Right cardiac atrium (tissue), 5 donors: Measurements from ENCODE around the gene CNTFR. TPM values are rescaled to one million over a fixed set of nuclear protein-coding genes. Genes with fewer than 3 reads are reported as not detected.
A peak's percentile ranks its signal among the peaks of the same experiment; 100 is the strongest.

Source experiments
- ATAC-seq, 2 donors: fragments of 200-7000 bp; cut with Tn5 transposase; one replicate each; pipeline versions ENCODE4 v1.8.0 to v1.9.1; 2020; ENCODE audit warnings: moderate library complexity in 2 of 2, mild to moderate bottlenecking in 1 of 2
- DNase-seq, 3 donors: peaks; one replicate each; pipeline ENCODE4 v3.0.0-alpha.2; 2020
- H3K27ac ChIP-seq: one replicate; pipeline ENCODE4 v1.5.1; 2013; ENCODE audit warnings: mild to moderate bottlenecking, low read length, control low read depth, moderate library complexity
- H3K27me3 ChIP-seq: one replicate; pipeline ENCODE4 v1.6.1; 2013; ENCODE audit not compliant: control insufficient read depth, insufficient read depth
- H3K4me1 ChIP-seq: one replicate; pipeline ENCODE4 v1.6.1; 2013; ENCODE audit warnings: low read length; ENCODE audit not compliant: control insufficient read depth, insufficient read depth
- H3K4me3 ChIP-seq: one replicate; pipeline ENCODE4 v1.5.1; 2013; ENCODE audit warnings: low read length, control low read depth
- H3K9me3 ChIP-seq: one replicate; pipeline ENCODE4 v1.6.1; 2013; ENCODE audit warnings: low read length; ENCODE audit not compliant: control insufficient read depth
- WGBS: extraction: QIAGEN DNeasy Blood & Tissue Kit; methylation state at CpG from one replicate; pipeline ENCODE4 v1.1.7; 2013; 5-methylcytosine and 5-hydroxymethylcytosine counted together
- intact Hi-C, 4 donors: fragments of 100-400 bp; cut with DNase I; formaldehyde crosslinking; loops; one replicate each; pipeline versions ENCODE4 v1.11.0 to v1.14.0; 2022 to 2023
- polyA plus RNA-seq: library from polyadenylated mRNA; stranded (reverse); fragments of 200-250 nt; gene quantifications from one replicate; pipeline ENCODE4 v1.2.3, GENCODE V29; 2013
- total RNA-seq, 4 donors: library from RNA; stranded (reverse); fragmentation: NEBNext Ultra II Directional; extraction: Animal tissue kit (Norgen Biotek cat#: 25700); gene quantifications; one replicate each; pipeline ENCODE4 v1.2.1, GENCODE V29; 2021
- donor health status: healthy with polysubstance abuse.
- donor health status: DM: no; HTN: yes; CAD: no.
- donor health status: DM: no; HTN: no; CAD: no.
- donor health status: DM: no; HTN: yes; CAD: no; lungs with severe emphysema.
- donor health status: DM: yes; HTN: yes; CAD: no.

CNTFR gene
- total and polyA plus RNA-seq, 5 donors = 14.9 to 66.4 (median 51.5) TPM

GRCh38 chr9:34633166-34633565 is 43.6 kb upstream of the CNTFR start:
- 44% methylated on average over 5 of the region's 5 CpGs for WGBS
- intact Hi-C loops = loop anchor here in 1 of 4 donors (10.0 kb wide), 1 partner anchor 72 kb away; no protein-coding TSS in a partner anchor

GRCh38 chr9:34630402-34631154 is 41.1 kb upstream of the CNTFR start:
- no peak overlapping the region for H3K27ac ChIP-seq
- no peak for ATAC-seq
- H3K9me3 ChIP-seq = no peaks in the 10 kb centered on the region
- WGBS = 38% methylated on average over 5 of the region's 5 CpGs
- no peak for DNase-seq
- H3K4me3 ChIP-seq = no peak overlapping the region
- H3K4me1 ChIP-seq = no peaks in the 10 kb centered on the region
- intact Hi-C loops = loop anchor here in 1 of 4 donors (10.0 kb wide), 1 partner anchor 74 kb away; no protein-coding TSS in a partner anchor
- H3K27me3 ChIP-seq = no peaks in the 10 kb centered on the region

More at GRCh38 chr9:34633166-34633565, 43.6 kb upstream of the CNTFR start:
- no peaks in the 10 kb centered on the region for H3K27me3 ChIP-seq
- ATAC-seq (no peak), DNase-seq (no peak)
- no peaks in the 10 kb centered on the region for H3K4me1 ChIP-seq
- H3K9me3 ChIP-seq = no peaks in the 10 kb centered on the region
- H3K27ac ChIP-seq = no peak overlapping the region
- no peak overlapping the region for H3K4me3 ChIP-seq

GRCh38 chr9:34629491-34629808 is 39.9 kb upstream of the CNTFR start:
- intact Hi-C loops = no loop called here
- WGBS = 29% methylated on average over 5 of the region's 5 CpGs
- ATAC-seq (no peak), DNase-seq (no peak)
- Histone ChIP-seq H3K4me3 (no peak overlapping the region), H3K9me3 (no peaks in the 10 kb centered on the region), H3K27me3 (no peaks in the 10 kb centered on the region), H3K27ac (no peak overlapping the region), H3K4me1 (no peaks in the 10 kb centered on the region)

- ATAC-seq = peak; percentile 52 to 63
- WGBS = under 1% methylated on average over 68 of the region's 69 CpGs
Observed at GRCh38 chr9:34628656-34629490, 39.3 kb upstream of the CNTFR start, which contains the start of gene ARID3C. Gene ARID3C (minus strand): TSS chr9:34629066. CDS start chr9:34628014, 1,052 bp downstream.

GRCh38 chr9:34627716-34628655 is 38.5 kb upstream of the CNTFR start:
- no peak for DNase-seq
- ATAC-seq = no peak
- intact Hi-C loops = no loop called here

More at GRCh38 chr9:34628656-34629490, 39.3 kb upstream of the CNTFR start, which contains the start of gene ARID3C:
- DNase-seq = peak in 2 of 3 donors; percentile 69
- Histone ChIP-seq H3K9me3 (no peaks in the 10 kb centered on the region), H3K27me3 (no peaks in the 10 kb centered on the region), H3K4me3 (peak within 1 kb of the TSS; percentile 57), H3K4me1 (no peaks in the 10 kb centered on the region), H3K27ac (no peak within 1 kb of the TSS)
- intact Hi-C loops = no loop called here

GRCh38 chr9:34625186-34625486 is 35.6 kb upstream of the CNTFR start:
- Histone ChIP-seq H3K27me3 (no peaks in the 10 kb centered on the region), H3K9me3 (no peaks in the 10 kb centered on the region), H3K4me1 (peaks cover 2% of the 10 kb centered on the region), H3K4me3 (no peak overlapping the region), H3K27ac (no peak overlapping the region)
- 65% methylated on average over 3 of the region's 3 CpGs for WGBS
- DNase-seq (no peak), ATAC-seq (no peak)
- intact Hi-C loops = no loop called here

More at GRCh38 chr9:34627716-34628655, 38.5 kb upstream of the CNTFR start:
- Histone ChIP-seq H3K4me3 (peak overlapping the region; percentile 57), H3K9me3 (no peaks in the 10 kb centered on the region), H3K4me1 (no peaks in the 10 kb centered on the region), H3K27me3 (no peaks in the 10 kb centered on the region), H3K27ac (no peak overlapping the region)
- 38% methylated on average over 20 of the region's 20 CpGs for WGBS

GRCh38 chr9:34624475-34625185 is 35.1 kb upstream of the CNTFR start:
- H3K4me3 ChIP-seq = no peak overlapping the region
- ATAC-seq (no peak), DNase-seq (no peak)
- H3K9me3 ChIP-seq = no peaks in the 10 kb centered on the region
- H3K27ac ChIP-seq = no peak overlapping the region
- peaks cover 4% of the 10 kb centered on the region for H3K4me1 ChIP-seq
- H3K27me3 ChIP-seq = no peaks in the 10 kb centered on the region
- 13% methylated on average over 39 of the region's 39 CpGs for WGBS
- intact Hi-C loops = no loop called here

GRCh38 chr9:34623374-34624235 is 34.1 kb upstream of the CNTFR start:
- DNase-seq (no peak), ATAC-seq (no peak)
- no peaks in the 10 kb centered on the region for H3K9me3 ChIP-seq
- no peak overlapping the region for H3K27ac ChIP-seq
- H3K4me3 ChIP-seq = no peak overlapping the region
- H3K4me1 ChIP-seq = peaks cover 7% of the 10 kb centered on the region
- 11% methylated on average over 63 of the region's 63 CpGs for WGBS
- no peaks in the 10 kb centered on the region for H3K27me3 ChIP-seq
- intact Hi-C loops = no loop called here

- Histone ChIP-seq H3K27ac (peak within 1 kb of the TSS; percentile 2), H3K4me3 (peak within 1 kb of the TSS; percentile 92), H3K9me3 (no peaks in the 10 kb centered on the region), H3K27me3 (no peaks in the 10 kb centered on the region), H3K4me1 (peaks cover 7% of the 10 kb centered on the region)
- intact Hi-C loops = no loop called here
- peak; percentile 95 to 97 (median 95) for DNase-seq
- WGBS = 4% methylated on average over 43 of the region's 43 CpGs
- ATAC-seq = peak; percentile 97 to 98
Observed at GRCh38 chr9:34620061-34620994, 30.8 kb upstream of the CNTFR start, which contains the start of gene DCTN3. Gene DCTN3 (minus strand): TSS chr9:34620495. CDS start chr9:34620464, 31 bp downstream.
